Coronary artery (tissue), 2 donors: Measurements from ENCODE around the gene SH3GL1.
A peak's percentile ranks its signal among the peaks of the same experiment; 100 is the strongest.

Experiments
- DNase-seq: peaks from one replicate; pipeline ENCODE4 v3.0.0-alpha.2; 2017; ENCODE audit warnings: low spot score
- H3K27ac ChIP-seq, 2 donors: fragments of 200-600 bp; sonication (generic); one replicate each; pipeline ENCODE4 v1.5.1; 2016 to 2019
- H3K4me3 ChIP-seq: fragments of 200-600 bp; sonication (generic); 2 replicates; pipeline ENCODE4 v1.5.1; 2016; ENCODE audit warnings: mild to moderate bottlenecking, moderate library complexity
- CTCF ChIP-seq: fragments of 200-600 bp; sonication (generic); IDR thresholded peaks from one replicate; pipeline ENCODE4 v1.5.1; 2019; ENCODE audit warnings: antibody characterized with exemption

Gene SH3GL1

GRCh38 chr19:4327877-4328242 is 72.5 kb downstream of the SH3GL1 start:
- no peak for TF ChIP-seq CTCF
- Histone ChIP-seq H3K27ac (no peak overlapping the region), H3K4me3 (peak overlapping the region; percentile 63)
- no peak for DNase-seq

- DNase-seq: peak; percentile 83
- no peak overlapping the region for H3K27ac ChIP-seq
These were observed 73.0 kb downstream of the SH3GL1 start for GRCh38 chr19:4327252-4327876.

GRCh38 chr19:4326837-4327251 is 73.5 kb downstream of the SH3GL1 start:
- H3K27ac ChIP-seq: no peak overlapping the region
- peak overlapping the region; percentile 63 for H3K4me3 ChIP-seq
- no peak for TF ChIP-seq CTCF
- no peak for DNase-seq

More at GRCh38 chr19:4327252-4327876, 73.0 kb downstream of the SH3GL1 start:
- peak overlapping the region; percentile 63 for H3K4me3 ChIP-seq
- TF ChIP-seq CTCF: no peak

- Histone ChIP-seq H3K4me3 (peak overlapping the region; percentile 63), H3K27ac (no peak overlapping the region)
- no peak for DNase-seq
- TF ChIP-seq CTCF: no peak
These were observed 74.0 kb downstream of the SH3GL1 start for GRCh38 chr19:4326215-4326836.

- no peak overlapping the region for H3K4me3 ChIP-seq
- TF ChIP-seq CTCF: no peak
- DNase-seq: no peak
- H3K27ac ChIP-seq: no peak overlapping the region
These were observed 76.1 kb downstream of the SH3GL1 start for GRCh38 chr19:4324228-4324627.

- DNase-seq: no peak
- H3K27ac ChIP-seq: no peak overlapping the region
- TF ChIP-seq CTCF: no peak
- H3K4me3 ChIP-seq: no peak overlapping the region
These were observed 76.7 kb downstream of the SH3GL1 start for GRCh38 chr19:4323692-4324091.
